GM23248 (cell line): Measurements from ENCODE around the gene INTS11.

Experiments used
- EZH2 ChIP-seq: fragments of 200-600 bp; sonication (generic); IDR thresholded peaks from 2 replicates; pipeline ENCODE4 v1.6.1; 2018; ENCODE audit warnings: antibody characterized with exemption, mild to moderate bottlenecking; ENCODE audit not compliant: insufficient read depth, poor library complexity, severe bottlenecking
- EZH2phosphoT487 ChIP-seq: fragments of 200-600 bp; sonication (generic); IDR thresholded peaks from 2 replicates; pipeline ENCODE4 v1.6.1; 2018; ENCODE audit warnings: antibody characterized with exemption, moderate library complexity, mild to moderate bottlenecking, low read depth; ENCODE audit not compliant: insufficient read depth

DNA sequence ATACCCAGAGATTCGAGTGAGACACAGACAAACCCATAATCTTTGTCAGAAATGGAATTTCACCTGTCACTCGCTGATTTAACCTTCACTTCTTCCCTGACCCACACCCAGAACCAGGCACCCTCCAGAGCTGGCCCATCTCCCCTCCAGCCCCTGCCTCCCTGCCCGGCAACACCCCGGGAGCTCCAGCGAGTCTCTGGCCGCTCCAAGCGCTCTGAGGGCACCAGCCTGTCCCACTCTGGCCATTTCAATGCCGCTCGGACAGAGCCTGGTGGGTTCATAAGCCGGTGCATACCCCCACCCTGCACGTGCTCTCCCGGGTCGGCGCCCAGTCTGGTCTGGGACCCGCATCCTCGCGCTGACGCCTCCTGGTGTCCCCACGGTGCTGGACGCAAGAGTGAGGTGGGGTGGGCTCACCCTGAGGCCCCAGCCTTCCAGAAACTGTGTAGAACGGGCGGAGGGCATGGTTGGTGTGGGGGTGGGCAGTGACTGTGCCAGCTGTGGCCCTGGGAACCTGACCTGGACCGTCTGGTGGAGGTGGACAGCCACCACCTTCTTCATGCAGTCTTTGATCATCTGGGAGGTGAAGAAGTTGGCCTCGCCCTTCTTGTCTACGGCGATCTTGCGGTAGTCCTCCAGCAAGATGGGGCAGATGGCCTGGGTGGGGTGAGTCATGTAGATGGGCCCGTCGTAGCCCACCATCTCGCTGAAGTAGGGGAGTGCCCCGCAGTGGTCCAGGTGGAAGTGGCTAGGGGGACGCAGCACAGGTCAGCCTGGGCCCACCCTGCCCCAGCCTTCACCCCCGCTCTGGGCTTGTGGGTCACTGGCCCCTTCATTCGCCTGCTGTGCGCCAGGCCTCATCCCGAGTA, 5.4 kb downstream of the INTS11 start:
- no peak for TF ChIP-seq EZH2phosphoT487
- no peak for TF ChIP-seq EZH2
